Activated CD8-positive, alpha-beta T cell treated with anti-CD3 and anti-CD28 coated beads for 36 hours (primary cell): Measurements from ENCODE around the gene RASL10B. TPM values are rescaled to one million over a fixed set of nuclear protein-coding genes. Genes with fewer than 3 reads are reported as not detected.

Source experiments
- ATAC-seq: fragments of 200-7000 bp; cut with Tn5 transposase; one replicate; pipeline ENCODE4 v1.10.0; 2021; ENCODE audit warnings: mild to moderate bottlenecking, moderate library complexity
- CTCF ChIA-PET: fragments of 350-600 bp; sonication (Branson Sonifier 250); formaldehyde crosslinking; loops from one replicate; lab custom pipeline; 2021; ENCODE audit warnings: antibody characterized with exemption; lab: Charles Lee
- POLR2A ChIA-PET: fragments of 350-600 bp; sonication (Branson Sonifier 250); formaldehyde crosslinking; loops from one replicate; lab custom pipeline; 2021; ENCODE audit warnings: antibody characterized with exemption; lab: Charles Lee
- DNase-seq: peaks from one replicate; pipeline ENCODE4 v3.0.0-alpha.2; 2020
- H3K27ac Mint-ChIP-seq: one replicate; pipeline ENCODE4 v1.8.0; 2021; ENCODE audit warnings: mild to moderate bottlenecking, mixed read lengths
- H3K27me3 Mint-ChIP-seq: one replicate; pipeline ENCODE4 v1.8.0; 2021; ENCODE audit warnings: mixed read lengths
- H3K36me3 Mint-ChIP-seq: one replicate; pipeline ENCODE4 v1.8.0; 2021; ENCODE audit warnings: low read depth, mixed read lengths
- H3K4me1 Mint-ChIP-seq: one replicate; pipeline ENCODE4 v1.8.0; 2021; ENCODE audit warnings: low read depth, mixed read lengths
- H3K4me3 Mint-ChIP-seq: one replicate; pipeline ENCODE4 v1.8.0; 2021; ENCODE audit warnings: mild to moderate bottlenecking, moderate library complexity, mixed read lengths
- H3K9me3 Mint-ChIP-seq: one replicate; pipeline ENCODE4 v1.8.0; 2021; ENCODE audit warnings: mixed read lengths
- intact Hi-C: fragments of 100-400 bp; cut with micrococcal nuclease; formaldehyde crosslinking; loops from one replicate; pipeline ENCODE4 v1.10.0; 2022
- total RNA-seq, 2 experiments: library from RNA; stranded (reverse); gene quantifications; one replicate each; pipeline ENCODE4 v1.2.3, GENCODE V29; 2021
- TF ChIP-seq, protein P1 (sequence below): fragments of 200-600 bp; IDR thresholded peaks from one replicate; pipeline ENCODE4 v1.8.0; 2022; ENCODE audit warnings: antibody characterized with exemption, mild to moderate bottlenecking

RASL10B gene
- total RNA-seq, 2 experiments from 2014 or later: 1.9 to 2.3 TPM

DNA sequence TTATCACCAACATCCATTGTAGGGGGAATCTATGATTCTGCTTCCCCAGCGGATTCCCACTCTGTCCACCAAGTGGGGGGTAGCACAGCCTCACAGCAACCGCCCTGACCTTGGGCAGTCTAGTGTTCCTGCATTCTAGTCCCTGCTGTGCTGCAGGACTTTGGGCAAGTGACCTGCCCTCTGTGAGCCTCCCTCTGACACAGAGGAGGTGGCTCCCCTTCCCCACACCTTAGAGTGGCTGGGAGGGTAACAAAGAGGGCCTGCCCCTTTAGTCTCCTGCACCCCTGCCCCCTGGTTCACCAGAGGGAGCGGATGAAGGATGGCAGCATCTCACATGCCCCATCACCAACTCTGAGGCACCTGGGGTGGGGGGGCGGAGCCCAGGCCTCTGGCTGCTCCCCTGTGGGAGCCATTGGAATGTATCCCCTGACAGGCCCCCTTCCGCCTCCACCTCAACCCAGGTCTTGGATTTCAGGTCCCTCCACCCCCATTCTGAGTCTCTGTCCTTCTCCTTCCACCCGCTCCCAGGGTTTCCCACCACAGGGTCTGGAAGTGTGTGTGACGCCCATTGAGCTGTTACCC is 11.5 kb downstream of the RASL10B start:
- Mint-ChIP-seq H3K36me3 (no peaks in the 10 kb centered on the region), H3K9me3 (no peaks in the 10 kb centered on the region), H3K27me3 (peaks cover 34% of the 10 kb centered on the region), H3K27ac (no peak overlapping the region), H3K4me3 (no peak overlapping the region), H3K4me1 (peaks cover 14% of the 10 kb centered on the region)
- intact Hi-C loops: loop anchor here (10.0 kb wide), 1 partner anchor 568 kb away; no protein-coding TSS in a partner anchor
- TF ChIP-seq, protein P1, sequence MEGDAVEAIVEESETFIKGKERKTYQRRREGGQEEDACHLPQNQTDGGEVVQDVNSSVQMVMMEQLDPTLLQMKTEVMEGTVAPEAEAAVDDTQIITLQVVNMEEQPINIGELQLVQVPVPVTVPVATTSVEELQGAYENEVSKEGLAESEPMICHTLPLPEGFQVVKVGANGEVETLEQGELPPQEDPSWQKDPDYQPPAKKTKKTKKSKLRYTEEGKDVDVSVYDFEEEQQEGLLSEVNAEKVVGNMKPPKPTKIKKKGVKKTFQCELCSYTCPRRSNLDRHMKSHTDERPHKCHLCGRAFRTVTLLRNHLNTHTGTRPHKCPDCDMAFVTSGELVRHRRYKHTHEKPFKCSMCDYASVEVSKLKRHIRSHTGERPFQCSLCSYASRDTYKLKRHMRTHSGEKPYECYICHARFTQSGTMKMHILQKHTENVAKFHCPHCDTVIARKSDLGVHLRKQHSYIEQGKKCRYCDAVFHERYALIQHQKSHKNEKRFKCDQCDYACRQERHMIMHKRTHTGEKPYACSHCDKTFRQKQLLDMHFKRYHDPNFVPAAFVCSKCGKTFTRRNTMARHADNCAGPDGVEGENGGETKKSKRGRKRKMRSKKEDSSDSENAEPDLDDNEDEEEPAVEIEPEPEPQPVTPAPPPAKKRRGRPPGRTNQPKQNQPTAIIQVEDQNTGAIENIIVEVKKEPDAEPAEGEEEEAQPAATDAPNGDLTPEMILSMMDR: no peak
- POLR2A ChIA-PET: interaction anchor here (1.7 kb wide), 1 partner anchor 12 kb away, joined by 6 read pairs; the partner anchor contains the start of gene RASL10B
- CTCF ChIA-PET: no interaction called here
- ATAC-seq (no peak), DNase-seq (no peak)

DNA sequence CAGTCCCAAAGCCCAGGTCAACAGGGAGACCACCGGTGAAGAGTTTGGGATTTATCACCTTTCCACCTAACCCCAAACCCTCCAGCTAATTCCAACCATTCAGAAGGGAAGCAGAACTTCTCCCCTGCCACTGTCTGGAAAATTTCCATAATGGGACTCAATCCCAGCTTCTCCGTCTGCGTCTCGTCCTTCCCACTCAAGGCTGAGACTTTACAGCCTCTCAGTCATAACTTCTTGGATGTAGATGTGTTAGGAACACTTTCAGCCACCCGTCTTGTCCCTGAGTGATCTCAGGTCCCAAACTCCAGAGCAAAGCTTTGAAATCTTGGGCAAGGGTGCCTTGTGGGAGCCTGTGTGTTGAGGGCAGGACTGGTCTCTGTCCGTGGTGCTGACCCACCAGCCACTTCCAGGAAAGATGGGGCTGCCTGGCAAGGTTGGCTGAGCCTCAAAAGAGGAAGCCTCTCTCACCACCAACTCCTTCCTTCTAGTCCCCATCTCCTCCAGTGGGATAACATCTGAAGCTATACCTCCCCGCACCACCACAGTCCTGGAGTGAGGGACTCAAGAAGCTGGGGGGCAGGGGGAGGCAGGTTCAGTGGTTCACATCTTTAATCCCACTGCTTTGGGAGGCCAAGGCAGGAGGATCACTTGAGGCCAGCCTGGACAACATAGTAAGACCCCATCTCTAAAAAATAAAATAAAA is 12.3 kb downstream of the RASL10B start:
- DNase-seq (peak; percentile 33), ATAC-seq (no peak)
- TF ChIP-seq, protein P1: no peak
- Mint-ChIP-seq H3K27me3 (peaks cover 40% of the 10 kb centered on the region), H3K27ac (no peak overlapping the region), H3K4me1 (peaks cover 22% of the 10 kb centered on the region), H3K4me3 (no peak overlapping the region), H3K36me3 (no peaks in the 10 kb centered on the region), H3K9me3 (no peaks in the 10 kb centered on the region)
- ChIA-PET POLR2A (interaction anchor here (1.7 kb wide), 1 partner anchor 12 kb away, joined by 6 read pairs; the partner anchor contains the start of gene RASL10B), CTCF (interaction anchor here (7.1 kb wide), 1 partner anchor 131 kb away, joined by 121 read pairs; no protein-coding TSS in a partner anchor)
- intact Hi-C loops: loop anchor here (10.0 kb wide), 1 partner anchor 569 kb away; no protein-coding TSS in a partner anchor

DNA sequence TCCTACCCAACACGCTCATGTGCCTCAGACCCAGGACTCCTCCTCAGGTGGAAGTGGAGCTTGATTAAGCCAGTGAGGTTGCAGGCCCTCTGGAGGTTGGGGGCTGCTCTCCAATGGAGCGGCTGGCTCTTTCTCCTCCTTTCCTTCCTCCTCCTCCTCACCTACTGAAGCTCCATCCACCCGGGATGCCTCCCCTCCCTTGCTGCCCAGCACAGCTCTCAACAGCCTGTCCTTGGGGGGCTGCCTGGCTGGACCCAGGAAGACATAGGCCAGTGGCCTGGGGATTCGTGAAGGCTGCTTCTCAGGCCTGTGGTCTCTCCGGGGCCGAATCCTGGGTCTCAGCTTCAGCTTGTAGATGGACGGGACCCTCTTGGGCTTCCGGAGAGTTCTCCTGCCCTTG is 13.4 kb downstream of the RASL10B start:
- ChIA-PET CTCF (interaction anchor here (0.9 to 7.1 kb wide), 5 partner anchors 11 to 625 kb away, joined by 3 to 121 read pairs (median 4); partner anchors contain the start of gene RASL10B), POLR2A (interaction anchor here (1.1 kb wide), 1 partner anchor 64 kb away, joined by 3 read pairs; no protein-coding TSS in a partner anchor)
- peaks cover 47% of the 10 kb centered on the region for H3K27me3 Mint-ChIP-seq
- TF ChIP-seq, protein P1: no peak
- no peak overlapping the region for H3K4me3 Mint-ChIP-seq
- ATAC-seq (no peak), DNase-seq (no peak)
- H3K36me3 Mint-ChIP-seq: no peaks in the 10 kb centered on the region
- peaks cover 32% of the 10 kb centered on the region for H3K4me1 Mint-ChIP-seq
- H3K27ac Mint-ChIP-seq: no peak overlapping the region
- no peaks in the 10 kb centered on the region for H3K9me3 Mint-ChIP-seq
- intact Hi-C loops: loop anchor here (5.0 to 10.0 kb wide), 2 partner anchors 133 to 570 kb away; no protein-coding TSS in a partner anchor

DNA sequence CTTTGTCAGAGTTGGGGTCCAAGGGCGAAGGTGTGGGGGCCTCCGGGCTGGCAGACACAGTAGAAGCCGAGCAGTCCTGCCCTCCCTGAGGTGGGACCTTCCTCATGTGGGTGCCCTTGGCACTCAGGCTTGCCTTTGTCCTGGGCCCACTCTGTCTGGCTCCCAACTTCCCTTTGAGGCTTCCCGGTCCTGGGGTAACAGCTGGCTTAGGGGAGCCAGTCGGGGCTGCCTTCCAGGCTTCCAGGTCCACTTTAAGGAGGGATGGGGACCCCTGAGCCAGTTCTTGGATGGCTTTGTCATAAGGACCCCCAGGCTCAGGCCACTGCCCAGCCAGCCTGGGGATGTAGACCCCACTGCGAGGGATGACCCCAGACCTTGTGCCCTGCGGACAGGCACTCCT is 13.8 kb downstream of the RASL10B start:
- H3K9me3 Mint-ChIP-seq: no peaks in the 10 kb centered on the region
- intact Hi-C loops: loop anchor here (5.0 to 10.0 kb wide), 2 partner anchors 133 to 570 kb away; no protein-coding TSS in a partner anchor
- TF ChIP-seq, protein P1: no peak
- H3K27me3 Mint-ChIP-seq: peaks cover 46% of the 10 kb centered on the region
- H3K36me3 Mint-ChIP-seq: no peaks in the 10 kb centered on the region
- DNase-seq (no peak), ATAC-seq (no peak)
- H3K4me3 Mint-ChIP-seq: no peak overlapping the region
- peaks cover 35% of the 10 kb centered on the region for H3K4me1 Mint-ChIP-seq
- H3K27ac Mint-ChIP-seq: no peak overlapping the region
- ChIA-PET POLR2A (interaction anchor here (1.1 kb wide), 1 partner anchor 63 kb away, joined by 3 read pairs; no protein-coding TSS in a partner anchor), CTCF (interaction anchor here (0.9 to 7.4 kb wide), 6 partner anchors 11 to 625 kb away, joined by 3 to 121 read pairs (median 4); partner anchors contain the start of gene RASL10B)
